ENCODE measurements around the gene FKBP11.
"Not testable (repeated sequence)": the region's sequence is repeated elsewhere in the genome, so short reads cannot be mapped to it uniquely, and the experiment has no call there.

Gene FKBP11

GRCh38 chr12:48936379-48936979 lies 11.2 kb upstream of the FKBP11 start:
- peaks cover 7% of the 10 kb centered on the region for H3K36me3 Mint-ChIP-seq

GRCh38 chr12:48934312-48934706 lies 9.0 kb upstream of the FKBP11 start:
- H3K4me3 Mint-ChIP-seq = no peak overlapping the region
- H3K27ac Mint-ChIP-seq = no peak overlapping the region

More at GRCh38 chr12:48936379-48936979, 11.2 kb upstream of the FKBP11 start:
- no peaks in the 10 kb centered on the region for H3K9me3 Mint-ChIP-seq (ENCODE audit: low read depth)
- H3K4me1 Mint-ChIP-seq (ENCODE audit: low read depth) = peaks cover 23% of the 10 kb centered on the region
- no peak overlapping the region for H3K4me3 Mint-ChIP-seq
- H3K27me3 Mint-ChIP-seq = no peaks in the 10 kb centered on the region
- no peak overlapping the region for H3K27ac Mint-ChIP-seq

GRCh38 chr12:48933664-48934311 lies 8.5 kb upstream of the FKBP11 start:
- H3K27ac Mint-ChIP-seq = peak overlapping the region; percentile 34
- no peaks in the 10 kb centered on the region for H3K27me3 Mint-ChIP-seq
- H3K4me3 Mint-ChIP-seq = no peak overlapping the region
- no peaks in the 10 kb centered on the region for H3K9me3 Mint-ChIP-seq (ENCODE audit: low read depth)
- peaks cover 16% of the 10 kb centered on the region for H3K36me3 Mint-ChIP-seq
- peaks cover 24% of the 10 kb centered on the region for H3K4me1 Mint-ChIP-seq (ENCODE audit: low read depth)

More at GRCh38 chr12:48934312-48934706, 9.0 kb upstream of the FKBP11 start:
- Mint-ChIP-seq H3K4me1 (ENCODE audit: low read depth) (peaks cover 24% of the 10 kb centered on the region), H3K9me3 (ENCODE audit: low read depth) (no peaks in the 10 kb centered on the region), H3K36me3 (peaks cover 16% of the 10 kb centered on the region), H3K27me3 (no peaks in the 10 kb centered on the region)

- Mint-ChIP-seq H3K27ac (peak overlapping the region; percentile 64), H3K36me3 (peaks cover 16% of the 10 kb centered on the region)
These were observed 7.6 kb upstream of the FKBP11 start for GRCh38 chr12:48932878-48933277.

GRCh38 chr12:48930475-48930874 lies 5.2 kb upstream of the FKBP11 start:
- Mint-ChIP-seq H3K36me3 (peaks cover 16% of the 10 kb centered on the region), H3K27me3 (no peaks in the 10 kb centered on the region), H3K27ac (no peak overlapping the region), H3K4me1 (ENCODE audit: low read depth) (peaks cover 35% of the 10 kb centered on the region), H3K4me3 (no peak overlapping the region), H3K9me3 (ENCODE audit: low read depth) (no peaks in the 10 kb centered on the region)

More at GRCh38 chr12:48932878-48933277, 7.6 kb upstream of the FKBP11 start:
- Mint-ChIP-seq H3K9me3 (ENCODE audit: low read depth) (no peaks in the 10 kb centered on the region), H3K4me1 (ENCODE audit: low read depth) (peaks cover 24% of the 10 kb centered on the region), H3K27me3 (no peaks in the 10 kb centered on the region), H3K4me3 (no peak overlapping the region)

- H3K36me3 Mint-ChIP-seq = peaks cover 16% of the 10 kb centered on the region
- no peaks in the 10 kb centered on the region for H3K9me3 Mint-ChIP-seq (ENCODE audit: low read depth)
- H3K27ac Mint-ChIP-seq = no peak overlapping the region
- peaks cover 35% of the 10 kb centered on the region for H3K4me1 Mint-ChIP-seq (ENCODE audit: low read depth)
- H3K4me3 Mint-ChIP-seq = no peak overlapping the region
- no peaks in the 10 kb centered on the region for H3K27me3 Mint-ChIP-seq
These were observed 4.3 kb upstream of the FKBP11 start for GRCh38 chr12:48929551-48929950.

- peak overlapping the region; percentile 33 for H3K4me3 Mint-ChIP-seq
- peaks cover 22% of the 10 kb centered on the region for H3K36me3 Mint-ChIP-seq
- H3K27ac Mint-ChIP-seq = peak overlapping the region; percentile 58
- H3K4me1 Mint-ChIP-seq (ENCODE audit: low read depth) = peaks cover 38% of the 10 kb centered on the region
- H3K9me3 Mint-ChIP-seq (ENCODE audit: low read depth) = no peaks in the 10 kb centered on the region
- no peaks in the 10 kb centered on the region for H3K27me3 Mint-ChIP-seq
These were observed 2.0 kb upstream of the FKBP11 start for GRCh38 chr12:48927261-48927660.

GRCh38 chr12:48924617-48925303 lies 532 bp downstream of the FKBP11 start:
- Mint-ChIP-seq H3K4me1 (ENCODE audit: low read depth) (peaks cover 53% of the 10 kb centered on the region), H3K27me3 (no peaks in the 10 kb centered on the region), H3K4me3 (peak overlapping the region; percentile 94), H3K9me3 (ENCODE audit: low read depth) (no peaks in the 10 kb centered on the region), H3K36me3 (peaks cover 25% of the 10 kb centered on the region), H3K27ac (peak overlapping the region; percentile 97)

- Mint-ChIP-seq H3K4me3 (peak overlapping the region; percentile 94), H3K27me3 (no peaks in the 10 kb centered on the region), H3K36me3 (peaks cover 21% of the 10 kb centered on the region), H3K9me3 (ENCODE audit: low read depth) (no peaks in the 10 kb centered on the region), H3K27ac (peak overlapping the region; percentile 97), H3K4me1 (ENCODE audit: low read depth) (peaks cover 63% of the 10 kb centered on the region)
These were observed 2.2 kb downstream of the FKBP11 start for GRCh38 chr12:48923117-48923516.

- Mint-ChIP-seq H3K36me3 (peaks cover 19% of the 10 kb centered on the region), H3K27ac (peak overlapping the region; percentile 90), H3K4me3 (peak overlapping the region; percentile 84), H3K4me1 (ENCODE audit: low read depth) (peaks cover 48% of the 10 kb centered on the region), H3K9me3 (ENCODE audit: low read depth) (no peaks in the 10 kb centered on the region), H3K27me3 (no peaks in the 10 kb centered on the region)
These were observed 7.3 kb downstream of the FKBP11 start for GRCh38 chr12:48917857-48918537.

GRCh38 chr12:48910196-48910595 lies 15.1 kb downstream of the FKBP11 start:
- peaks cover 2% of the 10 kb centered on the region for H3K36me3 Mint-ChIP-seq
- no peaks in the 10 kb centered on the region for H3K4me1 Mint-ChIP-seq (ENCODE audit: low read depth)
- no peak overlapping the region for H3K27ac Mint-ChIP-seq
- H3K27me3 Mint-ChIP-seq = no peaks in the 10 kb centered on the region
- H3K9me3 Mint-ChIP-seq (ENCODE audit: low read depth) = no peaks in the 10 kb centered on the region
- H3K4me3 Mint-ChIP-seq = no peak overlapping the region

GRCh38 chr12:48909698-48910097 lies 15.6 kb downstream of the FKBP11 start:
- H3K27me3 Mint-ChIP-seq, H3K27ac Mint-ChIP-seq: not testable (repeated sequence)

GRCh38 chr12:48907245-48907644 lies 18.0 kb downstream of the FKBP11 start:
- no peak overlapping the region for H3K4me3 Mint-ChIP-seq
- peaks cover 8% of the 10 kb centered on the region for H3K4me1 Mint-ChIP-seq (ENCODE audit: low read depth)
- peaks cover 2% of the 10 kb centered on the region for H3K36me3 Mint-ChIP-seq
- no peaks in the 10 kb centered on the region for H3K9me3 Mint-ChIP-seq (ENCODE audit: low read depth)
- H3K27ac Mint-ChIP-seq = no peak overlapping the region
- H3K27me3 Mint-ChIP-seq = no peaks in the 10 kb centered on the region

More at GRCh38 chr12:48909698-48910097, 15.6 kb downstream of the FKBP11 start:
- not testable (repeated sequence) for H3K9me3 Mint-ChIP-seq (ENCODE audit: low read depth); H3K36me3 Mint-ChIP-seq; H3K4me3 Mint-ChIP-seq; H3K4me1 Mint-ChIP-seq (ENCODE audit: low read depth)

- H3K27me3 Mint-ChIP-seq = no peaks in the 10 kb centered on the region
- H3K36me3 Mint-ChIP-seq = no peaks in the 10 kb centered on the region
- H3K4me3 Mint-ChIP-seq = peak overlapping the region; percentile 83
- no peaks in the 10 kb centered on the region for H3K9me3 Mint-ChIP-seq (ENCODE audit: low read depth)
- H3K27ac Mint-ChIP-seq = no peak overlapping the region
- H3K4me1 Mint-ChIP-seq (ENCODE audit: low read depth) = peaks cover 8% of the 10 kb centered on the region
These were observed 21.3 kb downstream of the FKBP11 start for GRCh38 chr12:48903982-48904411.
